ENCODE data around the gene CEACAM6. TPM values are rescaled to one million over a fixed set of nuclear protein-coding genes. Genes with fewer than 3 reads are reported as not detected.

The CEACAM6 gene
- total and polyA plus RNA-seq, 2 donors from 2014 or later: not detected

DNA sequence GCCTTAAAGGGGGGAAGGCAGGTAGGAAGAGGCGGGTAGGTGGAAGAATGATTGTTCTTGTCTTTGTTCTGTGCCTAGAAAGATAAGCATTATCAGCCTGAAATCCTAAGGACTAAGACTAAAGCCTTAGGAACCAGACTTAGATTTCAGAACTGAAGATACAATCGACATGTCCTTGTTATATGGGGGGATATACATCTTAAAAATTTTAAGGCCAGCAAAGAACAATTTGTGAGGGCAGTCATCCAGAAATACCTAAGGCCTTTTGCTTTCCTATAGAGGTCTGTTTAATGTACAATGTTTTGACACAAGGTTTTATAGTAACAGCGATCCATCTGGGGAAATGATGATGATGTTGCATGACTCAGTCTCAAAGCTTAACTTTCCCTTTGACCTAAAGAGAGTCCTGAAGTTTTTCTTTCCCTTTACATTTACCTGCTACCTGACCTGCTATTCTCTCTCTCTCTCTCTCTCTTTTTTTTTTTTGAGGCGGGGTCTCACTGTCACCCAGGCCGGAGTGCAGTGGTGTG, 20.2 kb upstream of the CEACAM6 start:
- Histone ChIP-seq H3K9me3 (ENCODE audit: control insufficient read depth in 2 of 3, insufficient read depth in 1 of 3, low read length in 3 of 3) (no peaks in the 10 kb centered on the region), H3K36me3 (ENCODE audit: control insufficient read depth in 2 of 3, insufficient read depth in 3 of 3, low read length in 3 of 3) (no peaks in the 10 kb centered on the region), H3K4me3 (ENCODE audit: low read length in 3 of 3) (no peak overlapping the region), H3K9ac (ENCODE audit: low read length in 3 of 3) (no peak overlapping the region), H3K4me1 (ENCODE audit: control insufficient read depth in 2 of 3, insufficient read depth in 2 of 3, low read depth in 1 of 3, low read length in 3 of 3) (no peaks in the 10 kb centered on the region), H3K27me3 (ENCODE audit: control insufficient read depth, insufficient read depth, low read length) (no peaks in the 10 kb centered on the region), H3K27ac (ENCODE audit: low read depth in 2 of 2, low read length in 2 of 2) (no peak overlapping the region)
- FAIRE-seq: no peak
- TF ChIP-seq, protein P1, sequence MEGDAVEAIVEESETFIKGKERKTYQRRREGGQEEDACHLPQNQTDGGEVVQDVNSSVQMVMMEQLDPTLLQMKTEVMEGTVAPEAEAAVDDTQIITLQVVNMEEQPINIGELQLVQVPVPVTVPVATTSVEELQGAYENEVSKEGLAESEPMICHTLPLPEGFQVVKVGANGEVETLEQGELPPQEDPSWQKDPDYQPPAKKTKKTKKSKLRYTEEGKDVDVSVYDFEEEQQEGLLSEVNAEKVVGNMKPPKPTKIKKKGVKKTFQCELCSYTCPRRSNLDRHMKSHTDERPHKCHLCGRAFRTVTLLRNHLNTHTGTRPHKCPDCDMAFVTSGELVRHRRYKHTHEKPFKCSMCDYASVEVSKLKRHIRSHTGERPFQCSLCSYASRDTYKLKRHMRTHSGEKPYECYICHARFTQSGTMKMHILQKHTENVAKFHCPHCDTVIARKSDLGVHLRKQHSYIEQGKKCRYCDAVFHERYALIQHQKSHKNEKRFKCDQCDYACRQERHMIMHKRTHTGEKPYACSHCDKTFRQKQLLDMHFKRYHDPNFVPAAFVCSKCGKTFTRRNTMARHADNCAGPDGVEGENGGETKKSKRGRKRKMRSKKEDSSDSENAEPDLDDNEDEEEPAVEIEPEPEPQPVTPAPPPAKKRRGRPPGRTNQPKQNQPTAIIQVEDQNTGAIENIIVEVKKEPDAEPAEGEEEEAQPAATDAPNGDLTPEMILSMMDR (IDR thresholded peaks at IDR 0.05; ENCODE audit: borderline replicate concordance, extremely low read depth, insufficient read depth): no peak
- DNase-seq: no peak
- intact Hi-C loops (cut with DNase I): no loop called here

DNA sequence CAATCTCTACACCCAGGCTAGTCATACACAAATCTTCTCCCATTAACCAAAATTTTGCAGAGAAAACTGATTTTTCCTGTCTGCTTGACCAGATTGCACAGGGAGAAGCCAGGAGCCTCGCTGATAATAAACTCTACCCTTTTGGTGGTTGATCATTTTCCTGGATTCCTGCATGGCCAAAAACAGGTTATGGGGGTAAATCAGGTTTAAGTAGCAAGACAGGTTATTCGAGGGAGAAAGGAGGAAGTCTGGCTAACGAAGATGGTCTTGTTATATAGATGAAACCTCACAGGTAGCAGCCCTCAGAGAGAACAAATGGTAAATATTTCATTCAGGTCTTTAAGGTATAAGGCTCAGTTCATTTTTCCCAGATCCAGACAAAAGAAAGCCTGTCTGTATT, 16.0 kb upstream of the CEACAM6 start:
- no peak for FAIRE-seq
- TF ChIP-seq, protein P1 (IDR thresholded peaks at IDR 0.05; ENCODE audit: borderline replicate concordance, extremely low read depth, insufficient read depth): no peak

DNA sequence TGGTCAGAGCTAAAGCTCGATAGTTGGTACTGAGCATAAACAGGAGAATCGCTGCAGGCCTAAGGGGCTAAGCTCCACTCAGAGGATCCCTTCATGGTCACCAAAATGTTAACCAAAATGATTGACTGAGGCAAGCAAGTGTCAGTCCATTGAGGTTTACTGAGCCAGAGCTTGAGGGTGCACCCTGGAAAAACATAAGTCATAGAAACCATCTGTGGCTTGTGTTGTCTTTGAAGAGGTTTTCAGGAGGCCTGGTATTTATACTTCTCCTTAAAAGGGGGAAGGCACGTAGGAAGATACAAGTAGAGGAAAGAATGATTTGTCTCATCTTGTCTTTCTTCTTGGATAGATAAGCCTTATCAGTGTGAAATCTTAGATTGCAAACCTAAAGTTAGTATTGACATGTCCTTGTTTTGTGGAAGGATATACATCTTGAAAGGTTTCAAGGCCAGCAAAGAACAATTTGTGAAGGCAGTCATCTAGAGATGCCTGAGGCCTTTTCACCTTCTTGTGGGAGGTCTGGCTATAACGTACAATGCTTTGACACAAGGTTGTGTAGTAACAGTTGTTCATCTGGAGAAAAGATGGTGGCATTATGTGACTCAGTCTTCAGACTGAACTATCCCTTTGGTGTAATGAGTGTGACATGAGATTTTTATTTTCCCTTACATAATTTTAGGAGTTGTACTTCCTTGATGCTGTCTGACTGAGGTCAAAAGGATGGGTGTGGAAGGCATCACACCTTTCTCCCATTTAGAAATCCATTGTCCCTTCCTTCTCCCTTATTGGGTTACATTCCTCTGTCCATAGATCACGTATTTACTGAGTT, 14.7 kb upstream of the CEACAM6 start:
- FAIRE-seq (no peak), DNase-seq (no peak)
- H3K27me3 ChIP-seq (ENCODE audit: control insufficient read depth, insufficient read depth, low read length): no peaks in the 10 kb centered on the region
- H3K36me3 ChIP-seq (ENCODE audit: control insufficient read depth in 2 of 3, insufficient read depth in 3 of 3, low read length in 3 of 3): no peaks in the 10 kb centered on the region
- H3K4me3 ChIP-seq (ENCODE audit: low read length in 3 of 3): no peak overlapping the region
- H3K4me1 ChIP-seq (ENCODE audit: control insufficient read depth in 2 of 3, insufficient read depth in 2 of 3, low read depth in 1 of 3, low read length in 3 of 3): no peaks in the 10 kb centered on the region
- H3K27ac ChIP-seq (ENCODE audit: low read depth in 2 of 2, low read length in 2 of 2): no peak overlapping the region
- TF ChIP-seq, protein P1 (IDR thresholded peaks at IDR 0.05; ENCODE audit: borderline replicate concordance, extremely low read depth, insufficient read depth): no peak
- no peaks in the 10 kb centered on the region for H3K9me3 ChIP-seq (ENCODE audit: control insufficient read depth in 2 of 3, insufficient read depth in 1 of 3, low read length in 3 of 3)
- H3K9ac ChIP-seq (ENCODE audit: low read length in 3 of 3): no peak overlapping the region
- intact Hi-C loops (cut with DNase I): no loop called here

More for the DNA sequence above, 16.0 kb upstream of the CEACAM6 start:
- intact Hi-C loops (cut with DNase I): no loop called here
- no peaks in the 10 kb centered on the region for H3K9me3 ChIP-seq (ENCODE audit: control insufficient read depth in 2 of 3, insufficient read depth in 1 of 3, low read length in 3 of 3)
- no peak overlapping the region for H3K4me3 ChIP-seq (ENCODE audit: low read length in 3 of 3)
- H3K36me3 ChIP-seq (ENCODE audit: control insufficient read depth in 2 of 3, insufficient read depth in 3 of 3, low read length in 3 of 3): no peaks in the 10 kb centered on the region
- no peaks in the 10 kb centered on the region for H3K27me3 ChIP-seq (ENCODE audit: control insufficient read depth, insufficient read depth, low read length)
- no peak for DNase-seq
- no peak overlapping the region for H3K27ac ChIP-seq (ENCODE audit: low read depth in 2 of 2, low read length in 2 of 2)
- H3K9ac ChIP-seq (ENCODE audit: low read length in 3 of 3): no peak overlapping the region
- H3K4me1 ChIP-seq (ENCODE audit: control insufficient read depth in 2 of 3, insufficient read depth in 2 of 3, low read depth in 1 of 3, low read length in 3 of 3): no peaks in the 10 kb centered on the region

All from kidney (tissue), 14 donors.